GM12878 (cell line): Measurements from ENCODE around the gene RTEL1. TPM values are rescaled to one million over a fixed set of nuclear protein-coding genes. Genes with fewer than 3 reads are reported as not detected.

ENCODE experiments used
- ATAC-seq: fragments of 200-7000 bp; cut with Tn5 transposase; 3 replicates; pipeline ENCODE4 v1.9.1; 2020; ENCODE audit warnings: mild to moderate bottlenecking, moderate library complexity
- BruUV-seq: library from RNA; stranded (reverse); fragments of 400-500 nt; replicated peaks from 2 replicates; lab custom pipeline; 2021; lab: Mats Ljungman, UMichigan
- CTCF ChIA-PET: fragments of 300-600 bp; sonication (Branson Sonifier 250); formaldehyde crosslinking; extraction: SDS; loops from one replicate; lab custom pipeline; 2021; ENCODE audit warnings: inconsistent platforms; lab: Yijun Ruan, JAX
- POLR2A ChIA-PET: fragments of 350-600 bp; formaldehyde crosslinking; extraction: SDS; loops from one replicate; lab custom pipeline; 2021; ENCODE audit warnings: inconsistent platforms; lab: Charles Lee
- RAD21 ChIA-PET: fragments of 300-600 bp; sonication (Branson Sonifier 250); formaldehyde crosslinking; loops from one replicate; lab custom pipeline; 2023; ENCODE audit warnings: antibody characterized with exemption; ENCODE audit not compliant: unreplicated experiment; lab: Charles Lee
- SMC1A ChIA-PET: fragments of 300-600 bp; sonication (Branson Sonifier 250); formaldehyde crosslinking; loops from one replicate; lab custom pipeline; 2023; ENCODE audit not compliant: unreplicated experiment, uncharacterized antibody; lab: Charles Lee
- DNase-seq: peaks from one replicate; pipeline ENCODE4 v3.0.0-alpha.2; 2011; ENCODE audit warnings: low read depth, low spot score
- FAIRE-seq: peaks from 3 replicates; lab custom pipeline; 2011; peaks lifted over from hg19 to GRCh38; lab: Jason Lieb, UNC
- H2AFZ ChIP-seq: 2 replicates; pipeline ENCODE4 v1.6.0; 2011; ENCODE audit warnings: low read depth, low read length, control low read depth; ENCODE audit not compliant: control insufficient read depth
- H3K27ac ChIP-seq: 2 replicates; pipeline ENCODE4 v1.5.1; 2011; ENCODE audit warnings: control low read depth; ENCODE audit not compliant: control insufficient read depth, insufficient read depth
- H3K27me3 ChIP-seq, 2 experiments: replicated peaks in 1 of 2; 2 replicates each; pipeline versions ENCODE4 v1.6.0 to v1.6.1; 2011; ENCODE audit warnings: low read length in 1 of 2; ENCODE audit not compliant: control insufficient read depth in 2 of 2, insufficient read depth in 2 of 2
- H3K36me3 ChIP-seq, 2 experiments: 2 replicates each; pipeline ENCODE4 v1.5.1; 2011; ENCODE audit warnings: low read length in 1 of 2; ENCODE audit not compliant: control insufficient read depth in 2 of 2, insufficient read depth in 2 of 2
- H3K4me1 ChIP-seq: 2 replicates; pipeline ENCODE4 v1.6.1; 2011; ENCODE audit warnings: mild to moderate bottlenecking, low read length, moderate library complexity, mixed read lengths; ENCODE audit not compliant: control insufficient read depth, insufficient read depth
- H3K4me2 ChIP-seq: 2 replicates; pipeline ENCODE4 v1.6.0; 2011; ENCODE audit warnings: control low read depth; ENCODE audit not compliant: control insufficient read depth, insufficient read depth
- H3K4me3 ChIP-seq: fragments of 200-600 bp; sonication (generic); 2 replicates; pipeline ENCODE4 v1.5.1; 2016
- H3K79me2 ChIP-seq: 2 replicates; pipeline ENCODE4 v1.6.0; 2011; ENCODE audit warnings: low read length; ENCODE audit not compliant: control insufficient read depth, insufficient read depth
- H3K9ac ChIP-seq: 2 replicates; pipeline ENCODE4 v1.8.0; 2011; ENCODE audit warnings: low read length, control low read depth, mixed read lengths; ENCODE audit not compliant: control insufficient read depth, insufficient read depth
- H3K9me3 ChIP-seq: replicated peaks from 3 replicates; pipeline ENCODE4 v1.5.1; 2011; ENCODE audit warnings: mild to moderate bottlenecking, low read length; ENCODE audit not compliant: control insufficient read depth, insufficient read depth
- H4K20me1 ChIP-seq: 2 replicates; pipeline ENCODE4 v1.6.0; 2011; ENCODE audit not compliant: control insufficient read depth, insufficient read depth
- FOS ChIP-seq: IDR thresholded peaks from 3 replicates; pipeline ENCODE4 v1.6.1; 2011; ENCODE audit warnings: borderline replicate concordance; ENCODE audit not compliant: insufficient read length; ENCODE audit errors: extremely low read depth
- FOXM1 ChIP-seq: IDR thresholded peaks from 2 replicates; pipeline ENCODE4 v1.6.1; 2012; ENCODE audit warnings: low read depth, mild to moderate bottlenecking, inconsistent platforms, low read length, moderate library complexity
- JUND ChIP-seq: IDR thresholded peaks from 2 replicates; pipeline ENCODE4 v1.6.1; 2012; ENCODE audit warnings: low read depth, mild to moderate bottlenecking, low read length, improper control_type of control experiment, moderate library complexity
- NFIC ChIP-seq: IDR thresholded peaks from 2 replicates; pipeline ENCODE4 v1.6.1; 2012; ENCODE audit warnings: low read depth, mild to moderate bottlenecking, inconsistent platforms, low read length, moderate library complexity
- NR2F1 ChIP-seq: fragments of 450-650 bp; conservative IDR thresholded peaks from 2 replicates; pipeline ENCODE4 v1.6.1; 2017; ENCODE audit warnings: mild to moderate bottlenecking
- PML ChIP-seq: IDR thresholded peaks from 2 replicates; pipeline ENCODE4 v1.6.1; 2012; ENCODE audit warnings: low read length, inconsistent platforms
- POLR2A ChIP-seq: IDR thresholded peaks from 2 replicates; pipeline ENCODE4 v1.6.1; 2011; ENCODE audit warnings: low read depth, mild to moderate bottlenecking, low read length
- RBBP5 ChIP-seq: fragments of 200-600 bp; sonication (generic); conservative IDR thresholded peaks from 2 replicates; pipeline ENCODE4 v1.6.1; 2016
- RELB ChIP-seq: fragments of 450-650 bp; IDR thresholded peaks from 2 replicates; pipeline ENCODE4 v1.6.1; 2017; ENCODE audit warnings: low read depth, mild to moderate bottlenecking, moderate library complexity
- WGBS: methylation state at CpG from one replicate; pipeline ENCODE4 v1.1.6; 2016; ENCODE audit warnings: low lambda C conversion rate; ENCODE audit not compliant: insufficient replicate concordance, insufficient coverage; ENCODE audit errors: missing lambda C conversion rate; 5-methylcytosine and 5-hydroxymethylcytosine counted together
- in situ Hi-C: fragments of 300-500 bp; cut with MboI; formaldehyde crosslinking; loops from 9 replicates; pipeline ENCODE4 v1.14.3; 2018; ENCODE audit warnings: mixed read lengths
- intact Hi-C: fragments of 100-400 bp; cut with micrococcal nuclease; formaldehyde crosslinking; loops from one replicate; pipeline ENCODE4 v1.14.2; 2022; ENCODE audit not compliant: unreplicated experiment
- polyA plus RNA-seq, 11 experiments: library from polyadenylated mRNA; depleted of rRNA in 4 of 11; unstranded in 6 of 11; stranded (reverse) in 5 of 11; fragments of >200 nt; fragmentation: Nextera tagmentation in 4 of 11; fragmentation: Illumina TruSeq in 1 of 11; extraction: Ambion mirVana in 4 of 11; extraction: Trizol in 1 of 11; gene quantifications; 1 replicate in 1 of 11; 2 replicates in 10 of 11; pipeline versions ENCODE4 v1.2.1 to v1.2.3, GENCODE V29; 2011 to 2016; ENCODE audit warnings: inconsistent platforms in 2 of 11, missing spikeins in 2 of 11, low read depth in 1 of 11
- total RNA-seq, 4 experiments: library from RNA; depleted of rRNA in 3 of 4; stranded (reverse); fragments of >200 nt in 3 of 4; fragmentation: Illumina TruSeq in 1 of 4; extraction: Trizol in 1 of 4; gene quantifications; 2 replicates each; pipeline versions ENCODE4 v1.2.1 to v1.2.3, GENCODE V29; 2013 to 2021
- TF ChIP-seq, protein P1 (sequence below): IDR thresholded peaks from 2 replicates; pipeline ENCODE4 v1.6.1; 2011; ENCODE audit warnings: borderline replicate concordance, low read depth, mild to moderate bottlenecking, moderate library complexity, low read length; ENCODE audit not compliant: insufficient read depth, poor library complexity, severe bottlenecking

Gene RTEL1
- total and polyA plus RNA-seq, 10 of the 15 experiments (the other 5 are each of a cell fraction or from before 2014, with no cell fraction given): 0.40 to 37.2 (median 15.6) TPM; not detected in 1

GRCh38 chr20:63648190-63648589 is 9.9 kb upstream of the RTEL1 start:
- H3K27ac ChIP-seq: no peak overlapping the region
- CTCF ChIA-PET: interaction anchor here (1.0 kb wide), 1 partner anchor 10 kb away, joined by 3 read pairs; the partner anchor contains the start of gene RTEL1
- no peak overlapping the region for H3K4me2 ChIP-seq
- intact Hi-C loops: no loop called here
- WGBS: 53% methylated on average over 6 of the region's 6 CpGs
- no peak for ATAC-seq
- H3K79me2 ChIP-seq: no peaks in the 10 kb centered on the region
- POLR2A ChIA-PET: no interaction called here
- H3K4me1 ChIP-seq: no peaks in the 10 kb centered on the region
- no peak overlapping the region for H3K9ac ChIP-seq
- peaks cover 0 to 2% of the 10 kb centered on the region in 2 experiments; a peak in 2 of 4 replicates for H3K27me3 ChIP-seq
- no TSS peak for BruUV-seq
- RAD21 ChIA-PET: interaction anchor here (0.8 kb wide), 1 partner anchor 10 kb away, joined by 3 read pairs; the partner anchor contains the start of gene RTEL1
- no peak for DNase-seq
- no peak overlapping the region for H2AFZ ChIP-seq
- no peak overlapping the region for H3K4me3 ChIP-seq
- in situ Hi-C loops: no loop called here
- H3K36me3 ChIP-seq: no peaks in the 10 kb centered on the region
- no peaks in the 10 kb centered on the region for H3K9me3 ChIP-seq
- TF ChIP-seq POLR2A (no peak), PML (no peak), RELB (no peak), JUND (no peak), NFIC (no peak), FOXM1 (no peak), RBBP5 (no peak), NR2F1 (no peak), FOS (no peak)
- TF ChIP-seq, protein P1, sequence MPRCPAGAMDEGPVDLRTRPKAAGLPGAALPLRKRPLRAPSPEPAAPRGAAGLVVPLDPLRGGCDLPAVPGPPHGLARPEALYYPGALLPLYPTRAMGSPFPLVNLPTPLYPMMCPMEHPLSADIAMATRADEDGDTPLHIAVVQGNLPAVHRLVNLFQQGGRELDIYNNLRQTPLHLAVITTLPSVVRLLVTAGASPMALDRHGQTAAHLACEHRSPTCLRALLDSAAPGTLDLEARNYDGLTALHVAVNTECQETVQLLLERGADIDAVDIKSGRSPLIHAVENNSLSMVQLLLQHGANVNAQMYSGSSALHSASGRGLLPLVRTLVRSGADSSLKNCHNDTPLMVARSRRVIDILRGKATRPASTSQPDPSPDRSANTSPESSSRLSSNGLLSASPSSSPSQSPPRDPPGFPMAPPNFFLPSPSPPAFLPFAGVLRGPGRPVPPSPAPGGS: no peak
- SMC1A ChIA-PET: interaction anchor here (1.2 kb wide), 1 partner anchor 79 kb away, joined by 3 read pairs; no protein-coding TSS in a partner anchor
- no peak for FAIRE-seq
- H4K20me1 ChIP-seq: no peaks in the 10 kb centered on the region
